H9 (cell line): ENCODE measurements around the gene PLXNA4. TPM values are rescaled to one million over a fixed set of nuclear protein-coding genes. Genes with fewer than 3 reads are reported as not detected.

Experiments
- DNase-seq: peaks from one replicate; pipeline ENCODE4 v3.0.0-alpha.2; 2017
- H2AFZ ChIP-seq: one replicate; pipeline ENCODE4 v1.6.1; 2013; ENCODE audit warnings: mild to moderate bottlenecking, low read length, control low read depth, moderate library complexity
- H2AK5ac ChIP-seq: 2 replicates; pipeline ENCODE4 v1.6.1; 2013; ENCODE audit warnings: low read length, control low read depth, mixed read lengths; ENCODE audit not compliant: insufficient read length
- H2BK120ac ChIP-seq: one replicate; pipeline ENCODE4 v1.6.1; 2013; ENCODE audit warnings: low read depth, mild to moderate bottlenecking, low read length, control low read depth, inconsistent platforms; ENCODE audit not compliant: poor library complexity, severe bottlenecking
- H2BK12ac ChIP-seq: 2 replicates; pipeline ENCODE4 v1.6.1; 2013; ENCODE audit warnings: low read length, control low read depth, mixed read lengths, low read depth; ENCODE audit not compliant: insufficient read length
- H2BK15ac ChIP-seq: 2 replicates; pipeline ENCODE4 v1.6.1; 2013; ENCODE audit warnings: low read depth, low read length, control low read depth
- H2BK20ac ChIP-seq: one replicate; pipeline ENCODE4 v1.6.1; 2013; ENCODE audit warnings: low read depth, mild to moderate bottlenecking, low read length, control low read depth, inconsistent platforms; ENCODE audit not compliant: poor library complexity, severe bottlenecking
- H2BK5ac ChIP-seq: 2 replicates; pipeline ENCODE4 v1.6.1; 2013; ENCODE audit warnings: low read length, control low read depth, mixed read lengths; ENCODE audit not compliant: insufficient read length
- H3K14ac ChIP-seq: 2 replicates; pipeline ENCODE4 v1.6.1; 2013; ENCODE audit warnings: low read length, control low read depth; ENCODE audit not compliant: insufficient read depth
- H3K18ac ChIP-seq: 2 replicates; pipeline ENCODE4 v1.6.1; 2013; ENCODE audit warnings: low read depth, mild to moderate bottlenecking, mixed read lengths, low read length, control low read depth; ENCODE audit not compliant: insufficient read length
- H3K23ac ChIP-seq: 2 replicates; pipeline ENCODE4 v1.6.1; 2013; ENCODE audit warnings: low read length, control low read depth, mixed read lengths, low read depth; ENCODE audit not compliant: insufficient read length
- H3K23me2 ChIP-seq: 2 replicates; pipeline ENCODE4 v1.6.1; 2013; ENCODE audit warnings: low read depth, mild to moderate bottlenecking, mixed read lengths, low read length, control low read depth; ENCODE audit not compliant: insufficient read length, poor library complexity, severe bottlenecking
- H3K27ac ChIP-seq: 2 replicates; pipeline ENCODE4 v1.5.1; 2013; ENCODE audit warnings: low read length, control low read depth, mixed read lengths, low read depth; ENCODE audit not compliant: insufficient read length
- H3K27me3 ChIP-seq: 2 replicates; pipeline ENCODE4 v1.6.1; 2013; ENCODE audit warnings: low read length, control low read depth, inconsistent platforms; ENCODE audit not compliant: insufficient read depth
- H3K4ac ChIP-seq: 2 replicates; pipeline ENCODE4 v1.6.1; 2013; ENCODE audit warnings: low read depth, mild to moderate bottlenecking, control low read depth, inconsistent platforms, low read length, moderate library complexity
- H3K4me1 ChIP-seq: 2 replicates; pipeline ENCODE4 v1.6.1; 2013; ENCODE audit warnings: low read length, control low read depth, inconsistent platforms; ENCODE audit not compliant: insufficient read depth
- H3K4me2 ChIP-seq: 2 replicates; pipeline ENCODE4 v1.6.1; 2013; ENCODE audit warnings: low read length, control low read depth, mixed read lengths; ENCODE audit not compliant: insufficient read length, insufficient read depth
- H3K56ac ChIP-seq: 2 replicates; pipeline ENCODE4 v1.6.1; 2013; ENCODE audit warnings: low read depth, mild to moderate bottlenecking, mixed read lengths, low read length, control low read depth; ENCODE audit not compliant: insufficient read length
- H3K79me1 ChIP-seq: 2 replicates; pipeline ENCODE4 v1.6.1; 2013; ENCODE audit warnings: low read depth, mild to moderate bottlenecking, moderate library complexity, low read length, control low read depth, inconsistent platforms; ENCODE audit not compliant: insufficient read depth, poor library complexity, severe bottlenecking
- H3K79me2 ChIP-seq: 2 replicates; pipeline ENCODE4 v1.6.1; 2013; ENCODE audit warnings: low read length, control low read depth, inconsistent platforms; ENCODE audit not compliant: insufficient read depth
- H3K9ac ChIP-seq: 2 replicates; pipeline ENCODE4 v1.6.1; 2013; ENCODE audit warnings: low read length, control low read depth, mixed read lengths; ENCODE audit not compliant: insufficient read length; ENCODE audit errors: extremely low read depth
- H3K9me3 ChIP-seq: one replicate; pipeline ENCODE4 v1.6.1; 2013; ENCODE audit warnings: low read depth, low read length, inconsistent platforms; ENCODE audit not compliant: control insufficient read depth
- H3T11ph ChIP-seq: one replicate; pipeline ENCODE4 v1.6.1; 2013; ENCODE audit warnings: mild to moderate bottlenecking, low read length, control low read depth, inconsistent platforms
- H4K20me1 ChIP-seq: one replicate; pipeline ENCODE4 v1.6.1; 2013; ENCODE audit not compliant: control insufficient read depth, insufficient read length, insufficient read depth
- H4K5ac ChIP-seq: 2 replicates; pipeline ENCODE4 v1.6.1; 2013; ENCODE audit warnings: low read depth, mild to moderate bottlenecking, mixed read lengths, low read length, control low read depth; ENCODE audit not compliant: insufficient read length
- H4K8ac ChIP-seq: replicated peaks from 2 replicates; pipeline ENCODE4 v1.6.1; 2013; ENCODE audit warnings: low read length, control low read depth, mixed read lengths, low read depth; ENCODE audit not compliant: insufficient read length
- H4K91ac ChIP-seq: 2 replicates; pipeline ENCODE4 v1.6.1; 2013; ENCODE audit warnings: low read depth, mild to moderate bottlenecking, moderate library complexity, mixed read lengths, low read length, control low read depth; ENCODE audit not compliant: insufficient read length
- H3K27ac Mint-ChIP-seq, 3 experiments: 2 replicates in 2 of 3; 3 replicates in 1 of 3; pipeline ENCODE4 v1.8.0; 2020 to 2021; ENCODE audit warnings: mixed read lengths in 3 of 3, mild to moderate bottlenecking in 1 of 3, moderate library complexity in 1 of 3
- H3K27me3 Mint-ChIP-seq: 2 replicates; pipeline ENCODE4 v1.8.0; 2021; ENCODE audit warnings: low read depth, mild to moderate bottlenecking, moderate library complexity, mixed read lengths
- H3K36me3 Mint-ChIP-seq, 3 experiments: 2 replicates in 2 of 3; 3 replicates in 1 of 3; pipeline ENCODE4 v1.8.0; 2020 to 2021; ENCODE audit warnings: low read depth in 3 of 3, mixed read lengths in 3 of 3; ENCODE audit not compliant: insufficient read depth in 1 of 3
- H3K4me1 Mint-ChIP-seq, 2 experiments: 2 replicates each; pipeline ENCODE4 v1.8.0; 2020; ENCODE audit warnings: mixed read lengths in 2 of 2
- H3K4me3 Mint-ChIP-seq, 2 experiments: 2 replicates in 1 of 2; 3 replicates in 1 of 2; pipeline ENCODE4 v1.8.0; 2020 to 2021; ENCODE audit warnings: mild to moderate bottlenecking in 2 of 2, mixed read lengths in 2 of 2, moderate library complexity in 1 of 2
- H3K9me3 Mint-ChIP-seq, 2 experiments: 2 replicates in 1 of 2; 3 replicates in 1 of 2; pipeline ENCODE4 v1.8.0; 2020; ENCODE audit warnings: mild to moderate bottlenecking in 2 of 2, mixed read lengths in 2 of 2, moderate library complexity in 1 of 2
- CTCF ChIP-seq: fragments of 200-600 bp; sonication (generic); conservative IDR thresholded peaks from 3 replicates; pipeline ENCODE4 v1.8.0; 2021; ENCODE audit warnings: antibody characterized with exemption, mild to moderate bottlenecking
- WGBS: extraction: QIAGEN DNeasy Blood & Tissue Kit; methylation state at CpG from one replicate; pipeline ENCODE4 v1.1.7; 2013; ENCODE audit warnings: missing lambda C conversion rate, low lambda C conversion rate, mixed read lengths; ENCODE audit not compliant: insufficient read length; ENCODE audit errors: extremely low coverage; 5-methylcytosine and 5-hydroxymethylcytosine counted together
- total RNA-seq: library from RNA; stranded (reverse); gene quantifications from 2 replicates; pipeline ENCODE4 v1.2.1, GENCODE V29; 2021

PLXNA4 gene
- total RNA-seq, 1 experiment from 2014 or later = 0.35 TPM

- no peak overlapping the region for H4K5ac ChIP-seq
- H2BK15ac ChIP-seq = no peak overlapping the region
- no peak overlapping the region for H3K27ac ChIP-seq
- no peaks in the 10 kb centered on the region for H3K79me2 ChIP-seq
- no peak overlapping the region for H3T11ph ChIP-seq
- H3K4me2 ChIP-seq = no peak overlapping the region
- no peak overlapping the region for H3K56ac ChIP-seq
- H4K91ac ChIP-seq = no peak overlapping the region
- H3K36me3 Mint-ChIP-seq = no peaks in the 10 kb centered on the region
- no CpG with 5 or more reads among the region's 4 CpGs for WGBS
- no peaks in the 10 kb centered on the region for H3K79me1 ChIP-seq
- no peak overlapping the region for H3K4me3 Mint-ChIP-seq
- no peak overlapping the region for H3K23ac ChIP-seq
- H3K23me2 ChIP-seq = no peaks in the 10 kb centered on the region
- no peaks in the 10 kb centered on the region for H3K9me3 Mint-ChIP-seq
- H3K27me3 Mint-ChIP-seq = peaks cover 18% of the 10 kb centered on the region
- H3K4ac ChIP-seq = no peak overlapping the region
- H3K4me1 ChIP-seq = peaks cover under 1% of the 10 kb centered on the region; the same call in 1 of the 2 replicates
- no peak overlapping the region for H2BK120ac ChIP-seq
- H3K9me3 ChIP-seq = no peaks in the 10 kb centered on the region
- no peaks in the 10 kb centered on the region for H3K27me3 ChIP-seq
- H3K4me1 Mint-ChIP-seq = peaks cover 4 to 24% of the 10 kb centered on the region in 2 experiments
- no peak overlapping the region for H2BK20ac ChIP-seq
- H3K9ac ChIP-seq = no peak overlapping the region
- H2AFZ ChIP-seq = no peak overlapping the region
- no peak overlapping the region for H2BK12ac ChIP-seq
- DNase-seq = no peak
- no peak overlapping the region for H3K18ac ChIP-seq
- no peak overlapping the region for H3K14ac ChIP-seq
- H2BK5ac ChIP-seq = no peak overlapping the region
- no peaks in the 10 kb centered on the region for H4K20me1 ChIP-seq
- no peak for TF ChIP-seq CTCF
- no peak overlapping the region for H4K8ac ChIP-seq
- H2AK5ac ChIP-seq = no peak overlapping the region
- no peak overlapping the region for H3K27ac Mint-ChIP-seq
These were observed 106.6 kb downstream of the PLXNA4 start for GRCh38 chr7:132469681-132470080.
